ELF-1 (cell line): Measurements from ENCODE around the gene INAFM2.
A peak's percentile ranks its signal among the peaks of the same experiment; 100 is the strongest.

Experiments used
- DNase-seq: peaks from one replicate; pipeline ENCODE4 v3.0.0-alpha.2; 2016; ENCODE audit warnings: low read depth, low spot score

The INAFM2 gene

DNA sequence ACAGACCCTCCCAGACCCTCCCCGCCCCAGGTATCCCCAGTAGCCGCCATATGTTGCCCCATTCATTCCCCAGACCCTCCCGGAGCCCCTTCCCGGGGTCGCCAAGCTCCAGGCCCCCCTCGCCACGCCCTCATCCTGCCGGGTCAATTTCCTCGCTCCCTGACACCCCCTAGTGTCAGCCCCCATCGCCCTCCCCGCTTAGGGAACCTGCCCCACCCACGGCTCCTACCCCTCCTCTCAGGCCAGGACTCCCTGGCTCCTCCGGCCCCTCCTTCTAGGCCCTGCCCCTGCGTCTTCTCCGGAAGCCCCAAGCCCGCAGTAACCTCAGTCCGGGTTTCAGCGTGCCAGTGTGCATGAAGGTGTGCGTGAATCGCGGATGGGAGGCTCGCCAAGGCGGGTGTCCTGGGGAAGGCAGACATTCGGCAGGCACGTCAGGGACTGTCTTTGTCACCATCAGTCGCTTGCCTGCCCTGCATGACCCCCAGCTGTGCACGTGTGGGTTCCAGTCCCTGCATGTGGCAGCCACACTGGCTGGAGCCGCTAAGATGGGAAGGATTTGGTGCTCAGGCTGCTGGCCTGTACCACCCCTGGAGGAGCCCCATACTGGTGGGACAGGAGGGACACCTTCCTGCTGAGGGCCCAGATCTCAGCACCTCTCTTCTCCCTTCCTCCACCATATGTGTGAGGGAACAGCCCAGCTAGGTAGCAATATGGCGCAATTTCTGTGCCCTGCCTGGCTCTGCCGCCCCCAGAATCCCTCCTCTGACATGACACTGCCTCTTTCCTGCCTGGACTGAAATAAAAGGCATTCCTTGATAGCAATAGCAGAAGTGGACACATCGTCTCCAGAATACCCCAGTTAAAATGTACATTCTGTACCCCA is 35.2 kb downstream of the INAFM2 start:
- DNase-seq = no peak

DNA sequence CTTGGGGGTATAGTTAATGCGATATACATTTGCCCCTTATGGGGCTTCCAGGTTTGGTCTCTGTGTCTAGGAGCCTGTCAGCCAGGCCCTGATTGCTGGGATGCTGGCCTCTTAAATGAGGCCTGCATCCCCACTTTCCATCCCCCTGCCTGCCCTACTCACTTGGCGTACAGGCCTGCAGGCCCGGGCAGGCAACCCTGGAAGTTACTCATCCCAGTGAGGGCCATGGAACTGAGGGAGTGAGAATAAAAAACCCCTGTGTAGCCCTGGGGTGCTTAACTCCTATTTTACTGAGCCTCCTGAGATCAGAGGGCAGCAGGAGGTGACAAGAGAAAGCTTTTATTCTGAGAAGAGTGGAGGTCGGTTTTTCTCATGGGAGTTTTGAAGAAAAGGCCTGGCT is 36.5 kb downstream of the INAFM2 start:
- DNase-seq = no peak

DNA sequence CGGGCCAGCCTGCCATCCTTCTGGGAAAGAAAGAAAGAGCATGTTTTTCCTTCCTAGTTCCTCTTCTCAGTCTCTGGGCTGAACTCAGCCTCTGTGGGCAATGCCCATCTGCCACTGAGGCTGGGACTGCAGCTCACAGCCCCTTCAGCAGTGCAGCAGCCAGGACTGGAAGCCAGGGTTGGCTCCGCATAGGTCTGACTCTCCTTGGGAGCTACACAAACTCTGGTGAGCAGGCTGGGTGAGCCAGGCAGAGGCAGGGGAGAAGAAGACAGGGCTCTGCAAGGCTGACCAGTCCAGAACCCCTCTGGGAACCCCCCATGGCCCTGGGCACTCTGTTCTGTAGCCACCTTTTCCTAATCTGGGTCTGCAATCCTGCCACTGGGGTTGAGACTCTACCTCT is 38.1 kb downstream of the INAFM2 start:
- DNase-seq = no peak

DNA sequence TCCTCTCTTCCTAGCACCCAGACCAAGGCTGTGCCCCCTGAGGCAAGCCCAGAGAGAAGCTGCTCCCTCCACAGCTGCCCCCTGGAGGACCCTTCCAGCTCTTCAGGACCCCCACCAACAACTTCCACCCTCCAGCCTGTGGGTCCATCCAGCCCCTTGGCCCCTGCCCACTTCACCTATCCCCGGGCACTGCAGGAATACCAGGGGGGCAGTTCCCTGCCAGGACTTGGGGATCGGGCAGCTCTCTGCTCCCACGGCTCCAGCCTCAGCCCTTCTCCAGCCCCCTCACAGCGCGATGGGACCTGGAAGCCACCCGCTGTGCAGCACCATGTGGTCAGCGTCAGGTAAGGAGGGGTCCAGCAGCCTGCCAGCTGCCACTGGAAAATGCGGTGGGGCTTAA is 40.1 kb downstream of the INAFM2 start:
- DNase-seq = no peak

DNA sequence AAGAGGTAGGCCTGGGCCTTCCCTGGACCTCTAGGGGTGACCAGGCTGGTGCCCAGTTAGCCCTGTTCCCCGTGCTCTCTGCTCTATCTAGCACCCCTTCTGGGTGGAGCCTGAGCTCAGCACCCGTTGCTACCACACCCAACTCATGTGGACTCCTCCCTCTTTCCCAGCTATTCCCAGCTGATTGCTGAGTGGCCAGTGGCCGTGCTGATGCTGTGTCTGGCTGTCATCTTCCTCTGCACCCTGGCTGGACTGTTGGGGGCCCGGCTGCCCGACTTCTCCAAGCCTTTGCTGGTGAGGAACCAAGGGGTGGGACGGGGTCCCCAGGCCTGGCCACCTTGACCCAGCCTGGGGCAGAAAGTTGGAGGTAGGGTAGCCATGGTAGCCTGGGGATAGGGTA is 40.8 kb downstream of the INAFM2 start:
- DNase-seq = no peak

DNA sequence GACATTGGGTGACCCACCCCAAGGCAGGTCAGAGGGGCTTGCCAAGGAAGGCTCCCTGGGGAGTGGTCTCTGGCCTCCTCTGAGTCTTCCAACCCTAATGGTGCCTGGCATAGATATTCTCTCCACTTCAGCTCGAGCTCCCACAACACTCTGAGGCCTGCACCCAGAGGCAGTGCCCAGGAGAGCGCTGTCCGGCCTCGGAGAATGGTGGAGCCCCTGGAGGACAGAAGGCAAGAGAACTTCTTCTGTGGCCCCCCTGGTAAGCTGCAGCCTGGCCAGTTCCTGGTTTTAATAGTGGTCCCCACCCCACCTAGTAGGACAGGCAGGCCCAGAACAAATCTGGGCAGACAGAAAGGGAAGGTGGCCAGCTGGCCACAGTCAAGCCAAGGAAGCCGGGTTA is 41.5 kb downstream of the INAFM2 start:
- DNase-seq = no peak

DNA sequence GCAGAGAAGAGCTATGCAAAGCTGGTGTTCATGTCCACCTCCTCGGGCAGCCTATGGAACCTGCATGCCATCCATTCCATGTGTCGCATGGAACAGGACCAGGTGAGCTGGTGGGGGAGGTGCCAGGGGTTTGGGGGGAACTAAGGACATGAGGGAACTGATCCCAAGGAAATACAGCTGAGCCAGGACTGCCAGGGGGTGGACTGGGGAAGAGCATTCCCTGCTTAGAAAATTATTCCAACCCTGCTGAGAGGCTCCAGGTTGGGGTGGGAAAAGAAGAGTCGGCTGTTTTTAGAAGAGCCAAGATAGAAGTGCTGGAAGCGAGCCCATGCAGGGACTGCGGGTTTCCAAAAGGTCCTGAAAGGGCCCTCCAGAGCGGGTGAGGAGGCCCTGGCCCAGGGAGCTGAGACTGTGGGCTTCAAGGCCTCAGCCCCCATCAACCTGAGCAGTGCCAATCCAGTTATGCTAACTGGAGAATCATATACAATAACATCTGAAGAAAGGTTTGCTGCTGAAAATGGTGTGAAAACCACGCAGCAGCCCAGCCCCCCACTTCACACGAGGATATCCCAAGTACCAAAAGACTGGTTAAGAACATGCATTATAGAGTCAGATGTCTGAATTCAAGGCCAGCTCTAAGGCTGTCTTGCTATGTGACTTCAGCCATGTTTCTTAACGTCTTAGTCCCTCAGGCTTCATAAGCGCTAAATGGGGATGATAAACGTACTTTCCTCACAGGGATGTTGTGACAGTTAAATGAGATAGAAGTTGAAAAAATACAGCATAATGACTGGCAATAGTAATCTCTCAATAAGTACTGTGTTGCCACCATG is 42.3 kb downstream of the INAFM2 start:
- no peak for DNase-seq

DNA sequence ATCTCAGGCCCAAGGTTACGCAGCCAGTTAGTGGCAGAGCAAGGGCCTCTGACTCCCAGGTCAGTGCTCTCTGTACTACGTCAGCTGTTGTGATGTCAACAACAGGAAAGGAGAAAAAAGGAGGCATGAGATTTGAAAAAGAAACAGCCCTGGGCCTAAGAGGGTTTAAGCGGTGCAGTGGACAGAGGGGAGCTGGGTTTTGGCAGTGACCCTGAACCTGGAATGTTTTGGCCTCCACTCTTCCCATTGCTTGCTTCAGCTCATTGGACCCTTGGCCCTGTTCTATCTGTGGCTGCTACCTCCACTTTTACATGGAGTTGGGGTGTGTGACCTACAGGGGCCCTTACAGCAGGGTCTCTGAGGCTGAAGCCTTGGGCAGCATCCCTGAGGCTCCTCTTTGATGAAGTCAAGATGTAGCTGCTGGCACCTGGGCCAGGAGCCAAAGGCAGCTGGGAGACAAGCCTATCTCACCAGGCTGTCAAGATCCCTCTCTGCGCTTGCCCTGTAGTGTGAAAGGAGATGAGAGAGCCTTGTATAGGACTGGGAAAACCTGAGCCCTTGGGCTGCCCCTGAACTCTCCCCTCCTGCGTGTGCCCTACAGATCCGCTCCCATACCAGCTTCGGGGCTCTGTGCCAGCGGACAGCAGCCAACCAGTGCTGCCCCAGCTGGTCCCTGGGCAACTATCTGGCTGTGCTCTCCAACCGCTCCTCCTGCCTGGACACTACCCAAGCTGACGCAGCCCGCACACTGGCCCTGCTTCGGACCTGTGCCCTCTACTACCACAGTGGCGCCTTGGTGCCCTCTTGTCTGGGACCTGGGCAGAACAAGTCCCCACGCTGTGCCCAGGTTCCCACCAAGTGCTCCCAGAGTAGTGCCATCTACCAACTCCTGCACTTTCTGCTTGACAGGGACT is 43.2 kb downstream of the INAFM2 start:
- DNase-seq = no peak

DNA sequence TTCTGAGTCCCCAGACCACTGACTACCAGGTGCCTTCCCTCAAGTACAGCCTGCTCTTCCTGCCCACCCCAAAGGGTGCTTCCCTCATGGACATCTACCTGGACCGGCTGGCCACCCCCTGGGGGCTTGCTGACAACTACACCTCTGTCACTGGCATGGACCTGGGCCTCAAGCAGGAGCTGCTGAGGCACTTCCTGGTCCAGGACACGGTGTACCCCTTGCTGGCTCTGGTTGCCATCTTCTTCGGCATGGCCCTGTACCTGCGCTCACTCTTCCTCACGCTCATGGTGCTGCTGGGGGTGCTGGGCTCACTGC is 43.8 kb downstream of the INAFM2 start:
- peak; percentile 1 for DNase-seq

DNA sequence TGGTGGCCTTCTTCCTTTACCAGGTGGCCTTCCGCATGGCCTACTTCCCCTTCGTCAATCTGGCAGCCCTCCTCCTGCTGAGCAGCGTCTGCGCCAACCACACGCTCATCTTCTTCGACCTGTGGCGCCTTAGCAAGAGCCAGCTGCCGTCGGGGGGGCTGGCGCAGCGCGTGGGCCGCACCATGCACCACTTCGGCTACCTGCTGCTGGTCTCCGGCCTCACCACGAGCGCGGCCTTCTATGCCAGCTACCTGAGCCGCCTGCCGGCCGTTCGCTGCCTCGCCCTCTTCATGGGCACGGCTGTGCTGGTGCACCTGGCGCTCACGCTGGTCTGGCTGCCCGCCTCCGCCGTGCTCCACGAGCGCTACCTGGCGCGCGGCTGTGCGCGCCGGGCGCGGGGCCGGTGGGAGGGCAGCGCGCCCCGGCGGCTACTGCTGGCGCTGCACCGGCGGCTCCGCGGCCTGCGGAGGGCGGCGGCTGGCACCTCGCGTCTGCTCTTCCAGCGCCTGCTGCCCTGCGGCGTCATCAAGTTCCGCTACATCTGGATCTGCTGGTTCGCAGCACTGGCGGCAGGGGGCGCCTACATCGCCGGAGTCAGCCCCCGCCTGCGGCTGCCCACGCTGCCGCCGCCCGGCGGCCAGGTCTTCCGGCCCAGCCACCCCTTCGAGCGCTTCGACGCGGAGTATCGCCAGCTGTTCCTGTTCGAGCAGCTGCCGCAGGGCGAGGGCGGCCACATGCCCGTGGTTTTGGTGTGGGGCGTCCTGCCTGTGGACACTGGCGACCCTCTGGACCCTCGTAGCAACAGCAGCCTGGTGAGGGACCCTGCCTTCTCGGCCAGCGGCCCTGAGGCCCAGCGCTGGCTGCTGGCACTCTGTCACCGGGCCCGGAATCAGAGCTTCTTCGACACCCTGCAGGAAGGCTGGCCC is 44.5 kb downstream of the INAFM2 start:
- DNase-seq = peak; percentile 96

DNA sequence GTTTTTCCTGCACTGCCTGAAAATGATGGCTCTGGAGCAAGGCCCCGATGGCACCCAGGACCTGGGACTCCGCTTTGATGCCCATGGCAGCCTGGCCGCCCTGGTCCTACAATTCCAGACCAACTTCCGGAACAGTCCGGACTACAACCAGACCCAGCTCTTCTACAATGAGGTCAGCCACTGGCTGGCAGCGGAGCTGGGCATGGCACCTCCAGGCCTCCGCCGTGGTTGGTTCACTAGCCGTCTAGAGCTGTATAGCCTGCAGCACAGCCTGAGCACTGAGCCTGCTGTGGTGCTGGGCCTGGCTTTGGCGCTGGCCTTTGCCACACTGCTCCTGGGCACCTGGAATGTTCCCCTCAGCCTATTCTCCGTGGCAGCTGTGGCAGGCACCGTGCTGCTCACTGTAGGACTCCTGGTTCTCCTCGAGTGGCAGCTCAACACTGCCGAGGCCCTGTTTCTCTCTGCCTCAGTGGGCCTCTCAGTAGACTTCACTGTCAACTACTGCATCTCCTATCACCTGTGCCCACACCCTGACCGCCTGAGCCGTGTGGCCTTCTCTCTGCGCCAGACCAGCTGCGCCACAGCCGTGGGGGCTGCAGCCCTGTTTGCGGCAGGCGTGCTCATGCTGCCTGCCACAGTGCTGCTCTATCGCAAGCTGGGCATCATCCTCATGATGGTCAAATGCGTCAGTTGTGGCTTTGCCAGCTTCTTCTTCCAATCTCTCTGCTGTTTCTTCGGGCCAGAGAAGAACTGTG is 45.4 kb downstream of the INAFM2 start:
- DNase-seq = peak; percentile 1

DNA sequence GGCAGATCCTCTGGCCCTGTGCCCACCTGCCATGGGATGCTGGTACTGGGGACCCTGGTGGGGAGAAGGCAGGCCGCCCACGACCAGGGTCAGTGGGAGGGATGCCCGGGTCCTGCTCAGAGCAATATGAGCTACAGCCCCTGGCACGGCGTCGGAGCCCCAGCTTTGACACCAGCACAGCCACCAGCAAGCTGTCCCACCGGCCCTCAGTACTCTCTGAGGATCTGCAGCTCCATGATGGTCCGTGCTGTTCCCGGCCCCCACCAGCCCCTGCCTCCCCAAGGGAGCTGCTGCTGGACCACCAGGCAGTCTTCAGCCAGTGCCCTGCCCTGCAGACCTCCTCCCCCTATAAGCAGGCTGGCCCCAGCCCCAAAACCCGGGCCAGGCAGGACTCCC is 46.0 kb downstream of the INAFM2 start:
- DNase-seq = no peak

DNA sequence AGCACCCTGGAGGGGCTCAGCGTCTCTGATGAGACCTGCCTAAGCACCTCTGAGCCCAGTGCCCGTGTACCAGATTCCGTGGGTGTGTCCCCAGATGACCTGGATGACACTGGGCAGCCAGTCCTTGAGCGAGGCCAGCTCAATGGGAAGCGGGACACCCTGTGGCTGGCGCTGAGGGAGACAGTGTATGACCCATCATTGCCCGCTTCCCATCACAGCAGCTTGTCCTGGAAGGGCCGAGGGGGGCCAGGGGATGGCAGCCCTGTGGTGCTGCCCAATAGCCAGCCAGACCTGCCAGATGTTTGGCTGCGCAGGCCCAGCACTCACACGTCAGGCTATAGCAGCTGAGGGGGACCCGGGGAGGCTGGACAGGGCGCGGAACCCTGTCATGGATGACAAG is 46.5 kb downstream of the INAFM2 start:
- no peak for DNase-seq

DNA sequence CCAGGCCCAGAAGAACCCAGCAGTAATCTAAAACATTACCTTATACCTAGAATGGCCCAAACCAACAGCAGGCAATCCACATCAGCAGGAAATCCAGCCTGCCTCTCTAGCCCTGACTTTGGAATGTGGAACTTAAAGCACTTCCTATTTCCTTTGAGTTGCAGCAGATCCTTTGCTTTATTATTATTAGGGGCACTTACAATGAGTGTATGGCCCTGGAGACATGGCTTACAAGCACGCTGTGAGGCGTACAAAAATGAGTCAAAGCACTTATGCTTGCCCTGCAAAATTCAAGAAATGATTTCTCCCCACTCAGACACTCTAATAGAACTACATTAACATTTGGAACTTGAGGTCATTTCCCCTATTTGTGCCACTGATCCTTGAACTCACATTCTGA is 49.5 kb downstream of the INAFM2 start:
- DNase-seq = no peak
